ENCODE data around the gene FARP1.

FARP1 gene

DNA sequence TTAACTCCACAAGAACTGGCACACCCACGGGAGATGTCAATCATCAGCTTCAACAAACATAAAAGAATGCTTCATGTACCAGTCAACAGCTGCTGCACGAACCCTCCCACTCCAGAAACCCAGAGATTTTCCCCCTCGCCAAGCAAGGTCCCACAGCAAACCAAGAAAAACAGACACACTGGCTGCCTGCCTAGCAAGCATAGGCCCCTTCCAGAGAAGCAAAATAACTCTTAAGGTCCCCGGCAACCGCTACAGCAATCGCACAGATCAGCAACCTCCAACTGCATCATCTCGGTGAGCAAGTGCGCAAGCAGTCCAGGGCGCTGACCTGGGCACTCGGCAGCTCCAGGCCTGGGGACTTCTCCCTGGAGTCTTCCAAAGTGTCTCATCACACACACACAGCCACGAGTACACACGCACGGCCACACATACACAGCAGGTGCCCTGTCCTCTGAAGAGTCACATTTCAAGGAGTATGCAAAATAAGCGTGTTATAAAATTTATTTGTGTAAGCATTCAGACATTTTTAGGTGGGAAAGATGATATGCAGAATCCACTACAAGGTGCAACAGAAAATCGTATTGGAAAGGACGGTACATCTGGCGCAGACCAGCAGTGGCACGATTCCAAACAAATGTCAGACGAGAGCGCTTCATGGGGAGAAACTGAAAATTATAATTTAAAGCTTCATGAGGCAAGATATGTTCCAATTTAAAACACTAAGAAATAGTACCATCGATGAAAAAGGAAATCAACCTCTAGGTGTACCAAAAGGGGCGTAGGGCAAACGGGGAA, 309.0 kb downstream of the FARP1 start:
- Histone ChIP-seq H4K20me1 (ENCODE audit: control insufficient read depth, insufficient read depth, low read depth, low read length) (peaks cover 9% of the 10 kb centered on the region; the same call in 1 of the 2 replicates), H3K9me3 (ENCODE audit: control insufficient read depth, insufficient read depth, low read length) (no peaks in the 10 kb centered on the region), H3K4me3 (ENCODE audit: low read length) (no peak overlapping the region), H3K79me2 (ENCODE audit: control insufficient read depth, low read length) (no peaks in the 10 kb centered on the region), H3K9me2 (replicated peaks; ENCODE audit: control insufficient read depth, low read length) (no peaks in the 10 kb centered on the region), H3K4me1 (ENCODE audit: control insufficient read depth, low read length) (peaks cover 15% of the 10 kb centered on the region), H3F3A (ENCODE audit: control insufficient read depth, insufficient read depth) (peaks cover 6% of the 10 kb centered on the region), H3K4me2 (ENCODE audit: low read length) (no peak overlapping the region), H3K27me3 (ENCODE audit: control insufficient read depth, low read length) (no peaks in the 10 kb centered on the region), H3K27ac (ENCODE audit: low read depth, low read length) (no peak overlapping the region), H3K36me3 (ENCODE audit: control insufficient read depth, low read length) (peaks cover 67% of the 10 kb centered on the region)
- TF ChIP-seq, protein P1, sequence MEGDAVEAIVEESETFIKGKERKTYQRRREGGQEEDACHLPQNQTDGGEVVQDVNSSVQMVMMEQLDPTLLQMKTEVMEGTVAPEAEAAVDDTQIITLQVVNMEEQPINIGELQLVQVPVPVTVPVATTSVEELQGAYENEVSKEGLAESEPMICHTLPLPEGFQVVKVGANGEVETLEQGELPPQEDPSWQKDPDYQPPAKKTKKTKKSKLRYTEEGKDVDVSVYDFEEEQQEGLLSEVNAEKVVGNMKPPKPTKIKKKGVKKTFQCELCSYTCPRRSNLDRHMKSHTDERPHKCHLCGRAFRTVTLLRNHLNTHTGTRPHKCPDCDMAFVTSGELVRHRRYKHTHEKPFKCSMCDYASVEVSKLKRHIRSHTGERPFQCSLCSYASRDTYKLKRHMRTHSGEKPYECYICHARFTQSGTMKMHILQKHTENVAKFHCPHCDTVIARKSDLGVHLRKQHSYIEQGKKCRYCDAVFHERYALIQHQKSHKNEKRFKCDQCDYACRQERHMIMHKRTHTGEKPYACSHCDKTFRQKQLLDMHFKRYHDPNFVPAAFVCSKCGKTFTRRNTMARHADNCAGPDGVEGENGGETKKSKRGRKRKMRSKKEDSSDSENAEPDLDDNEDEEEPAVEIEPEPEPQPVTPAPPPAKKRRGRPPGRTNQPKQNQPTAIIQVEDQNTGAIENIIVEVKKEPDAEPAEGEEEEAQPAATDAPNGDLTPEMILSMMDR (IDR thresholded peaks at IDR 0.05; ENCODE audit: low read depth, low read length, poor library complexity, severe bottlenecking), result no peak
- no peak for TF ChIP-seq EZH2phosphoT487 (IDR thresholded peaks at IDR 0.05; ENCODE audit: borderline replicate concordance, low read length)

DNA sequence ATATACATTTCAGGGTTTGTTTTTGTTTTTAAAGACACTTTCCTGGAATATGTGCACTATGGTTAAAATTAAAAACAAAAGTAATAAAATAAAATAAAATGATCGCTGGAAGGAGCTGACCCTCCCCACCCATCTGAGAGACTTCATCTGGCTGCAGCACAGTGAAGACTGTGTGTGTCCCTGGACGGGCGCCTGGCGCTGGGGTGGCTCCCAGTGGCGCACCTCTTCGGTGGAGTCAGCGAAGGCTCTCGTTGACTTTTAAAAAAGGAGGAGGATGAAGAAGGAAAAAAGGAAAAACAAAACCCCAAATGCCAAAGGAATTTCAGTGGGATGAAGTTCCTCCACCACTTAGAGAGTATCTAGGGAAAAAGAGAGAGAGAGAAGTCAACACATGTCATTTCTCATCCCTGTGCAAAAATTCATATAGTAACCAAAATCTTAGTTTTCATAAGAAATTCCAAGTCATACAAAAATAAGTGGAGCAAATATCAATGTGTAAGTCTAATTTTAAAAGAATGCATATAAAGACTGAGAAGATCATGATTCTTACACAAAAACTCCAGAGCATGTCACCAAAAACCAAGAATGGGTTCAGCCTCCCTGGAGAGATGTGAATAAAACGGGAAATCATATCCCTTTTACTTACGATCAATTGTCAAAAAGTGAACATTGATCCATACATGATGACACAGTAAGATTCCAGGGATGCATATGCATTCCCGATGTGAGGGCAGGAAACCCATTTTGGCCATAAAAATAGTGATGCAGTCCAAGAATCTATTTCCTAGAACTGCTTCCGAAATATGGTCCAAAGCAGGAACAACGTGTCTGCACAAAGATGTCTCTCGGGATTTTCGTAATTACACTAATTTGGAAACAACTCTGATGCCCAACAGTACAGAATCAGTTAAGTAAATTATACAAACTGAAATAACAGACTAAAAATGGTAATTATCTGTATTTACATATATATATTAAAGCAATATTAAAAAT, 310.3 kb downstream of the FARP1 start:
- Histone ChIP-seq H3K79me2 (ENCODE audit: control insufficient read depth, low read length) (no peaks in the 10 kb centered on the region), H3K9me2 (replicated peaks; ENCODE audit: control insufficient read depth, low read length) (no peaks in the 10 kb centered on the region), H3K27ac (ENCODE audit: low read depth, low read length) (no peak overlapping the region), H3F3A (ENCODE audit: control insufficient read depth, insufficient read depth) (peaks cover 6% of the 10 kb centered on the region), H3K4me1 (ENCODE audit: control insufficient read depth, low read length) (peaks cover 15% of the 10 kb centered on the region), H3K36me3 (ENCODE audit: control insufficient read depth, low read length) (peaks cover 71% of the 10 kb centered on the region), H3K27me3 (ENCODE audit: control insufficient read depth, low read length) (no peaks in the 10 kb centered on the region), H3K9me3 (ENCODE audit: control insufficient read depth, insufficient read depth, low read length) (no peaks in the 10 kb centered on the region), H3K4me2 (ENCODE audit: low read length) (no peak overlapping the region), H4K20me1 (ENCODE audit: control insufficient read depth, insufficient read depth, low read depth, low read length) (peaks cover 9% of the 10 kb centered on the region; the same call in 1 of the 2 replicates), H3K4me3 (ENCODE audit: low read length) (no peak overlapping the region)
- TF ChIP-seq, protein P1 (IDR thresholded peaks at IDR 0.05; ENCODE audit: low read depth, low read length, poor library complexity, severe bottlenecking), result no peak
- no peak for TF ChIP-seq EZH2phosphoT487 (IDR thresholded peaks at IDR 0.05; ENCODE audit: borderline replicate concordance, low read length)

DNA sequence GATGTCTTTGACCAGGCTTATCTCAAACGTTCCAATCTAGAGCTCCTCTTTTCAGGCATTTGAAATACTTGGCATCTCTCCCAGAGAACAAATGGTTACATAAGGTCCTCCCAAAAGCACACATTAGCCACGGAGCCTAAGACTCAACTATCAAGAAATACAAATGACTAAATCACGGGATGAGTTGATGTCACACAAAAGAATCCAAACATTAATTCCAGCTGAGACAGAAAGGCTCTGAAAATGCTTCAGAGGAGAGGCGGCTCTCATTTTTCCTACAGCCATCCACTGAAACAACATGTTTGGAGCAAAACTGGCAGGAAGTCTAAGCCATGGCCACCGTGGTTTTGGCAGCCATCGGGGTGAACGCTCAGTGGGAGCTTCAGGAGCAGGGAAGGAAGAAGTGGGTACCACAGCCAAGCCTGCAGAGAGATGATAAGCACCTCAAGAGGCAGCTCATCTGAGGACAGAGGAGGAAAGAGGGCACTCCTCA, 311.5 kb downstream of the FARP1 start:
- Histone ChIP-seq H4K20me1 (ENCODE audit: control insufficient read depth, insufficient read depth, low read depth, low read length) (no peaks in the 10 kb centered on the region), H3K4me3 (ENCODE audit: low read length) (no peak overlapping the region), H3K4me1 (ENCODE audit: control insufficient read depth, low read length) (peaks cover 8% of the 10 kb centered on the region), H3K4me2 (ENCODE audit: low read length) (no peak overlapping the region), H3K9me2 (replicated peaks; ENCODE audit: control insufficient read depth, low read length) (no peaks in the 10 kb centered on the region), H3K36me3 (ENCODE audit: control insufficient read depth, low read length) (peaks cover 74% of the 10 kb centered on the region), H3K79me2 (ENCODE audit: control insufficient read depth, low read length) (no peaks in the 10 kb centered on the region), H3F3A (ENCODE audit: control insufficient read depth, insufficient read depth) (no peaks in the 10 kb centered on the region), H3K27ac (ENCODE audit: low read depth, low read length) (no peak overlapping the region), H3K27me3 (ENCODE audit: control insufficient read depth, low read length) (no peaks in the 10 kb centered on the region), H3K9me3 (ENCODE audit: control insufficient read depth, insufficient read depth, low read length) (no peaks in the 10 kb centered on the region)
- TF ChIP-seq, protein P1 (IDR thresholded peaks at IDR 0.05; ENCODE audit: low read depth, low read length, poor library complexity, severe bottlenecking), result no peak
- TF ChIP-seq EZH2phosphoT487 (IDR thresholded peaks at IDR 0.05; ENCODE audit: borderline replicate concordance, low read length), result no peak

All from DOHH2 (cell line).